ENCODE results near the gene MPP3. TPM values are rescaled to one million over a fixed set of nuclear protein-coding genes. Genes with fewer than 3 reads are reported as not detected.
"Not testable (repeated sequence)": the region's sequence is repeated elsewhere in the genome, so short reads cannot be mapped to it uniquely, and the experiment has no call there.

The MPP3 gene
- polyA plus RNA-seq, 4 donors: 8.0 to 15.3 (median 11.4) TPM

- no peak for DNase-seq (ENCODE audit: low read depth in 4 of 4, low spot score in 3 of 4)
Observed at GRCh38 chr17:43864161-43864984, 31.4 kb upstream of the MPP3 start.

GRCh38 chr17:43861960-43862359 is 29.0 kb upstream of the MPP3 start:
- no peak for DNase-seq (ENCODE audit: low read depth in 4 of 4, low spot score in 3 of 4)

GRCh38 chr17:43860927-43861622 is 28.1 kb upstream of the MPP3 start:
- DNase-seq (ENCODE audit: low read depth in 4 of 4, low spot score in 3 of 4): no peak

- no peak for DNase-seq (ENCODE audit: low read depth in 4 of 4, low spot score in 3 of 4)
Observed at GRCh38 chr17:43860077-43860725, 27.3 kb upstream of the MPP3 start.

- no peak for DNase-seq (ENCODE audit: low read depth in 4 of 4, low spot score in 3 of 4)
Observed at GRCh38 chr17:43857957-43858600, 25.1 kb upstream of the MPP3 start.

GRCh38 chr17:43857141-43857540 is 24.2 kb upstream of the MPP3 start:
- DNase-seq (ENCODE audit: low read depth in 4 of 4, low spot score in 3 of 4): no peak

GRCh38 chr17:43856141-43856540 is 23.2 kb upstream of the MPP3 start:
- no peak for DNase-seq (ENCODE audit: low read depth in 4 of 4, low spot score in 3 of 4)

- DNase-seq (ENCODE audit: low read depth in 4 of 4, low spot score in 3 of 4): no peak
Observed at GRCh38 chr17:43855061-43855460, 22.1 kb upstream of the MPP3 start.

GRCh38 chr17:43854498-43854897 is 21.6 kb upstream of the MPP3 start:
- no peak for DNase-seq (ENCODE audit: low read depth in 4 of 4, low spot score in 3 of 4)

- DNase-seq (ENCODE audit: low read depth in 4 of 4, low spot score in 3 of 4): no peak
Observed at GRCh38 chr17:43853546-43853945, 20.6 kb upstream of the MPP3 start.

- no peak for DNase-seq (ENCODE audit: low read depth in 4 of 4, low spot score in 3 of 4)
Observed at GRCh38 chr17:43852571-43852970, 19.6 kb upstream of the MPP3 start.

GRCh38 chr17:43849116-43849515 is 16.2 kb upstream of the MPP3 start:
- DNase-seq (ENCODE audit: low read depth in 4 of 4, low spot score in 3 of 4): no peak

GRCh38 chr17:43848601-43849000 is 15.7 kb upstream of the MPP3 start:
- DNase-seq (ENCODE audit: low read depth in 4 of 4, low spot score in 3 of 4): no peak

- no peak for DNase-seq (ENCODE audit: low read depth in 4 of 4, low spot score in 3 of 4)
Observed at GRCh38 chr17:43846963-43847371, 14.0 kb upstream of the MPP3 start, which contains the start of gene CD300LG. Gene CD300LG, plus strand, starts transcription at chr17:43847176. Its CDS starts 41 bp downstream, at chr17:43847217.

GRCh38 chr17:43846221-43846712 is 13.3 kb upstream of the MPP3 start:
- DNase-seq (ENCODE audit: low read depth in 4 of 4, low spot score in 3 of 4): peak in 3 of 4 donors; percentile 29 to 46 (median 31)

- DNase-seq (ENCODE audit: low read depth in 4 of 4, low spot score in 3 of 4): no peak
Observed at GRCh38 chr17:43845766-43846165, 12.8 kb upstream of the MPP3 start.

GRCh38 chr17:43844241-43844640 is 11.3 kb upstream of the MPP3 start:
- DNase-seq (ENCODE audit: low read depth in 4 of 4, low spot score in 3 of 4): no peak

- no peak for DNase-seq (ENCODE audit: low read depth in 4 of 4, low spot score in 3 of 4)
Observed at GRCh38 chr17:43842975-43843325, 10.0 kb upstream of the MPP3 start.

GRCh38 chr17:43842091-43842974 is 9.4 kb upstream of the MPP3 start:
- DNase-seq (ENCODE audit: low read depth in 4 of 4, low spot score in 3 of 4): not testable (repeated sequence)

- DNase-seq (ENCODE audit: low read depth in 4 of 4, low spot score in 3 of 4): no peak
Observed at GRCh38 chr17:43841282-43841681, 8.3 kb upstream of the MPP3 start.

Measured in left renal pelvis (tissue), 4 donors.